Vagina (tissue), 2 donors: ENCODE results near the gene CENPO.

Source experiments
- CTCF ChIP-seq, 3 experiments: fragments of 450-650 bp in 2 of 3; fragments of 200-600 bp in 1 of 3; sonication (generic) in 1 of 3; IDR thresholded peaks; one replicate each; pipeline ENCODE4 v1.5.1; 2017 to 2019; ENCODE audit warnings: antibody characterized with exemption in 3 of 3, mild to moderate bottlenecking in 2 of 3, moderate library complexity in 2 of 3
- POLR2A ChIP-seq, 2 donors: fragments of 450-650 bp; IDR thresholded peaks; one replicate each; pipeline ENCODE4 v1.6.1; 2017; ENCODE audit warnings: antibody characterized with exemption in 2 of 2, mild to moderate bottlenecking in 2 of 2, moderate library complexity in 2 of 2
- POLR2AphosphoS5 ChIP-seq, 2 donors: sonication (generic); formaldehyde crosslinking; IDR thresholded peaks; one replicate each; pipeline ENCODE4 v1.9.0; 2017; ENCODE audit warnings: antibody characterized with exemption in 2 of 2, mild to moderate bottlenecking in 2 of 2, low read depth in 1 of 2; ENCODE audit not compliant: insufficient read depth in 1 of 2

GRCh38 chr2:24813691-24814137 lies 20.5 kb downstream of the CENPO start:
- no peak for TF ChIP-seq CTCF (IDR thresholded peaks at IDR 0.05)
- TF ChIP-seq POLR2A (IDR thresholded peaks at IDR 0.05): no peak
- TF ChIP-seq POLR2AphosphoS5 (IDR thresholded peaks at IDR 0.05; ENCODE audit: insufficient read depth in 1 of 2, low read depth in 1 of 2): no peak
